Adrenal gland (tissue), 5 donors: ENCODE measurements around the gene PTGES2.

ENCODE experiments used
- POLR2A ChIP-seq, 2 donors: fragments of 450-650 bp; IDR thresholded peaks; one replicate each; pipeline ENCODE4 v1.6.1; 2017; ENCODE audit warnings: antibody characterized with exemption in 2 of 2, mild to moderate bottlenecking in 2 of 2, moderate library complexity in 1 of 2
- TF ChIP-seq, protein P1 (sequence below), 6 experiments: fragments of 450-650 bp in 4 of 6; fragments of 200-600 bp in 2 of 6; sonication (generic) in 1 of 6; IDR thresholded peaks; 1 replicate in 5 of 6; 2 replicates in 1 of 6; pipeline versions ENCODE4 v1.5.1 to v1.8.0; 2016 to 2021; ENCODE audit warnings: antibody characterized with exemption in 6 of 6, mild to moderate bottlenecking in 2 of 6, moderate library complexity in 1 of 6
- donor health status: DM: no; HTN: no; CAD: no.

DNA sequence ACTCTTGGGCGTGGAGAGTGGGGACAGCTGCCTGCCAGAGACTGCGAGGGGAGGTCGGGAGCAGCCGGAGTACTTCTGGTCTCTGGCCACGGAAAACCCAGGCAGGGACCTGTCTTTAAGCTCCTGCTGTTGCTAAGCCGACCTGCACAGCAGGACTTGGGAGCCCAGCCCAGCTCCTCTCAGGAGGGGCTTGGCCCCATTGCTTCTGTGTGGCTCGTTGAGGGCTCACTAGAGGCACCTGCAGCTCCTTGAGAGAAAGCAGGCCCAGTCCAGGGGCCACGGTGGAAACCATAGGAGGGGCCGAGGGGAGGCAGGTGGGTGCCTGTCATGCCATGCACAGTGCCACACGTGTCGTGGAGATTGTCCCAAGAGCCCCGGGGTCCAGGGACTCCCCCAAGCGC, 18.4 kb upstream of the PTGES2 start:
- no peak for TF ChIP-seq POLR2A (IDR thresholded peaks at IDR 0.05)
- TF ChIP-seq, protein P1, sequence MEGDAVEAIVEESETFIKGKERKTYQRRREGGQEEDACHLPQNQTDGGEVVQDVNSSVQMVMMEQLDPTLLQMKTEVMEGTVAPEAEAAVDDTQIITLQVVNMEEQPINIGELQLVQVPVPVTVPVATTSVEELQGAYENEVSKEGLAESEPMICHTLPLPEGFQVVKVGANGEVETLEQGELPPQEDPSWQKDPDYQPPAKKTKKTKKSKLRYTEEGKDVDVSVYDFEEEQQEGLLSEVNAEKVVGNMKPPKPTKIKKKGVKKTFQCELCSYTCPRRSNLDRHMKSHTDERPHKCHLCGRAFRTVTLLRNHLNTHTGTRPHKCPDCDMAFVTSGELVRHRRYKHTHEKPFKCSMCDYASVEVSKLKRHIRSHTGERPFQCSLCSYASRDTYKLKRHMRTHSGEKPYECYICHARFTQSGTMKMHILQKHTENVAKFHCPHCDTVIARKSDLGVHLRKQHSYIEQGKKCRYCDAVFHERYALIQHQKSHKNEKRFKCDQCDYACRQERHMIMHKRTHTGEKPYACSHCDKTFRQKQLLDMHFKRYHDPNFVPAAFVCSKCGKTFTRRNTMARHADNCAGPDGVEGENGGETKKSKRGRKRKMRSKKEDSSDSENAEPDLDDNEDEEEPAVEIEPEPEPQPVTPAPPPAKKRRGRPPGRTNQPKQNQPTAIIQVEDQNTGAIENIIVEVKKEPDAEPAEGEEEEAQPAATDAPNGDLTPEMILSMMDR (IDR thresholded peaks at IDR 0.05), result no peak
